ENCODE measurements around the gene FADS3. TPM values are rescaled to one million over a fixed set of nuclear protein-coding genes. Genes with fewer than 3 reads are reported as not detected.

Gene FADS3
- total and polyA plus RNA-seq, 2 donors from 2014 or later, result 20.5 to 58.2 TPM

- intact Hi-C loops (cut with DNase I), result no loop called here
- FAIRE-seq (no peak), DNase-seq (peak in 1 of 5 donors; percentile 19)
- Histone ChIP-seq H3K4me3 (ENCODE audit: low read length in 3 of 3) (no peak overlapping the region), H3K9me3 (ENCODE audit: control insufficient read depth in 2 of 3, insufficient read depth in 1 of 3, low read length in 3 of 3) (no peaks in the 10 kb centered on the region), H3K27me3 (ENCODE audit: control insufficient read depth, insufficient read depth, low read length) (no peaks in the 10 kb centered on the region), H3K4me1 (ENCODE audit: control insufficient read depth in 2 of 3, insufficient read depth in 2 of 3, low read depth in 1 of 3, low read length in 3 of 3) (no peaks in the 10 kb centered on the region), H3K27ac (ENCODE audit: low read depth in 2 of 2, low read length in 2 of 2) (no peak overlapping the region), H3K9ac (ENCODE audit: low read length in 3 of 3) (no peak overlapping the region), H3K36me3 (ENCODE audit: control insufficient read depth in 2 of 3, insufficient read depth in 3 of 3, low read length in 3 of 3) (no peaks in the 10 kb centered on the region)
- TF ChIP-seq CTCF (IDR thresholded peaks at IDR 0.05; ENCODE audit: borderline replicate concordance, extremely low read depth, insufficient read depth), result no peak
These were observed 39.6 kb upstream of the FADS3 start for GRCh38 chr11:61930933-61931332.

- intact Hi-C loops (cut with DNase I), result no loop called here
- H3K27ac ChIP-seq (ENCODE audit: low read depth in 2 of 2, low read length in 2 of 2), result no peak overlapping the region
- no peaks in the 10 kb centered on the region for H3K36me3 ChIP-seq (ENCODE audit: control insufficient read depth in 2 of 3, insufficient read depth in 3 of 3, low read length in 3 of 3)
- H3K9me3 ChIP-seq (ENCODE audit: control insufficient read depth in 2 of 3, insufficient read depth in 1 of 3, low read length in 3 of 3), result no peaks in the 10 kb centered on the region
- H3K9ac ChIP-seq (ENCODE audit: low read length in 3 of 3), result no peak overlapping the region
- H3K4me1 ChIP-seq (ENCODE audit: control insufficient read depth in 2 of 3, insufficient read depth in 2 of 3, low read depth in 1 of 3, low read length in 3 of 3), result peaks cover 0 to 7% (median 5%) of the 10 kb centered on the region in 3 donors
- no peak for TF ChIP-seq CTCF (IDR thresholded peaks at IDR 0.05; ENCODE audit: borderline replicate concordance, extremely low read depth, insufficient read depth)
- DNase-seq (no peak), FAIRE-seq (no peak)
- H3K4me3 ChIP-seq (ENCODE audit: low read length in 3 of 3), result no peak overlapping the region
- H3K27me3 ChIP-seq (ENCODE audit: control insufficient read depth, insufficient read depth, low read length), result no peaks in the 10 kb centered on the region
These were observed 37.3 kb upstream of the FADS3 start for GRCh38 chr11:61928606-61929005.

GRCh38 chr11:61927501-61927900 lies 36.2 kb upstream of the FADS3 start:
- intact Hi-C loops (cut with DNase I), result no loop called here
- H3K9me3 ChIP-seq (ENCODE audit: control insufficient read depth in 2 of 3, insufficient read depth in 1 of 3, low read length in 3 of 3), result no peaks in the 10 kb centered on the region
- no peak for DNase-seq
- H3K27ac ChIP-seq (ENCODE audit: low read depth in 2 of 2, low read length in 2 of 2), result no peak overlapping the region
- H3K36me3 ChIP-seq (ENCODE audit: control insufficient read depth in 2 of 3, insufficient read depth in 3 of 3, low read length in 3 of 3), result no peaks in the 10 kb centered on the region
- FAIRE-seq, result no peak
- no peaks in the 10 kb centered on the region for H3K27me3 ChIP-seq (ENCODE audit: control insufficient read depth, insufficient read depth, low read length)
- H3K4me3 ChIP-seq (ENCODE audit: low read length in 3 of 3), result no peak overlapping the region
- H3K9ac ChIP-seq (ENCODE audit: low read length in 3 of 3), result no peak overlapping the region
- H3K4me1 ChIP-seq (ENCODE audit: control insufficient read depth in 2 of 3, insufficient read depth in 2 of 3, low read depth in 1 of 3, low read length in 3 of 3), result peaks cover 6 to 16% (median 15%) of the 10 kb centered on the region in 3 donors
- TF ChIP-seq CTCF (IDR thresholded peaks at IDR 0.05; ENCODE audit: borderline replicate concordance, extremely low read depth, insufficient read depth), result no peak

- H3K9me3 ChIP-seq (ENCODE audit: control insufficient read depth in 2 of 3, insufficient read depth in 1 of 3, low read length in 3 of 3), result no peaks in the 10 kb centered on the region
- intact Hi-C loops (cut with DNase I), result no loop called here
- no peaks in the 10 kb centered on the region for H3K36me3 ChIP-seq (ENCODE audit: control insufficient read depth in 2 of 3, insufficient read depth in 3 of 3, low read length in 3 of 3)
- H3K4me3 ChIP-seq (ENCODE audit: low read length in 3 of 3), result no peak overlapping the region
- H3K9ac ChIP-seq (ENCODE audit: low read length in 3 of 3), result no peak overlapping the region
- no peak overlapping the region for H3K27ac ChIP-seq (ENCODE audit: low read depth in 2 of 2, low read length in 2 of 2)
- H3K4me1 ChIP-seq (ENCODE audit: control insufficient read depth in 2 of 3, insufficient read depth in 2 of 3, low read depth in 1 of 3, low read length in 3 of 3), result peaks cover 6 to 16% (median 15%) of the 10 kb centered on the region in 3 donors
- DNase-seq (no peak), FAIRE-seq (no peak)
- no peaks in the 10 kb centered on the region for H3K27me3 ChIP-seq (ENCODE audit: control insufficient read depth, insufficient read depth, low read length)
- TF ChIP-seq CTCF (IDR thresholded peaks at IDR 0.05; ENCODE audit: borderline replicate concordance, extremely low read depth, insufficient read depth), result no peak
These were observed 34.9 kb upstream of the FADS3 start for GRCh38 chr11:61926235-61926634.

Measured in kidney (tissue), 14 donors.